ENCODE data around the gene LHPP.

DNA sequence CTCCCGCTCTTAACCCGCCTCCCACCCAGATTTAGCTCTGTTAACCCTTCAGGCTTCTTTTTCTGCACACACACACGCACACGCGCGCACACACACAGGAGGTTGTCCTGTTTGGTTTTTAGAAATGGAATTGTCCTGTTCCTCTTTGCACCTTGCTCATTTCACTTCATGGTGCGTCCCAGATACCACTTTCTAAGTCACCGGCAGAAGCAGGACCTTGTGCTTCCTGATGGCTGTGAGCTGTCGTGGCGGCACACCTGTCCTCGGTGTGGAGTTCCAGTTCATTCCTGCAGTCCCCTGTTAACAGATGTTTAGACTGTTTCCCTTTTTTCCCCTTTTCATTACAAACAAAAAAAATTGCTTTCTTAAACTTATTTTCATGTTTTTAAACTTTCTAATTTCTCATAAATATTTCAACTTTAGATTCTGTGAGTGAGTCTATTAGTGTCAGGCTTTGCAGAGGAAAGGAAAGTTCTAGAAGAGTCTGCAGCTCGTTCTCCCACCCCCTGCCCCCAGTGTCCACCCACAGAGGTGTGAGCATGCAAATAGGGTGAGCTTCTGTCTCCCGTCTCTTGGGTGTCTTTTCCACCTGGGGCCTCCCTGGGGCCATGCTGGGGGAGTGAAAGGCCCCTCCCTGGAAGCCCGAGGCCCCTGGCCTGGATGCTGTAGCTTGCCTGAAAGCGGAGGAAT, 85.5 kb downstream of the LHPP start:
- TF ChIP-seq, protein P1, sequence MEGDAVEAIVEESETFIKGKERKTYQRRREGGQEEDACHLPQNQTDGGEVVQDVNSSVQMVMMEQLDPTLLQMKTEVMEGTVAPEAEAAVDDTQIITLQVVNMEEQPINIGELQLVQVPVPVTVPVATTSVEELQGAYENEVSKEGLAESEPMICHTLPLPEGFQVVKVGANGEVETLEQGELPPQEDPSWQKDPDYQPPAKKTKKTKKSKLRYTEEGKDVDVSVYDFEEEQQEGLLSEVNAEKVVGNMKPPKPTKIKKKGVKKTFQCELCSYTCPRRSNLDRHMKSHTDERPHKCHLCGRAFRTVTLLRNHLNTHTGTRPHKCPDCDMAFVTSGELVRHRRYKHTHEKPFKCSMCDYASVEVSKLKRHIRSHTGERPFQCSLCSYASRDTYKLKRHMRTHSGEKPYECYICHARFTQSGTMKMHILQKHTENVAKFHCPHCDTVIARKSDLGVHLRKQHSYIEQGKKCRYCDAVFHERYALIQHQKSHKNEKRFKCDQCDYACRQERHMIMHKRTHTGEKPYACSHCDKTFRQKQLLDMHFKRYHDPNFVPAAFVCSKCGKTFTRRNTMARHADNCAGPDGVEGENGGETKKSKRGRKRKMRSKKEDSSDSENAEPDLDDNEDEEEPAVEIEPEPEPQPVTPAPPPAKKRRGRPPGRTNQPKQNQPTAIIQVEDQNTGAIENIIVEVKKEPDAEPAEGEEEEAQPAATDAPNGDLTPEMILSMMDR (IDR thresholded peaks at IDR 0.05), result no peak
- no peak for TF ChIP-seq POLR2AphosphoS5 (IDR thresholded peaks at IDR 0.05)
- TF ChIP-seq POLR2A (IDR thresholded peaks at IDR 0.05), result no peak
- TF ChIP-seq EP300 (IDR thresholded peaks at IDR 0.05), result no peak
